Neural cell (in vitro differentiated cells): Measurements from ENCODE around the gene TEX2. TPM values are rescaled to one million over a fixed set of nuclear protein-coding genes. Genes with fewer than 3 reads are reported as not detected.

ENCODE experiments used
- H2AFZ ChIP-seq: fragments of 200-600, 300-800 bp; sonication (generic), shearing (Covaris generic); 2 replicates; pipeline ENCODE4 v1.6.0; 2014; ENCODE audit warnings: low read depth, mild to moderate bottlenecking, antibody characterized with exemption, low read length, moderate library complexity
- H3F3A ChIP-seq: fragments of 200-600 bp; shearing (Covaris generic); 2 replicates; pipeline ENCODE4 v1.6.1; 2016; ENCODE audit warnings: mild to moderate bottlenecking, moderate library complexity, mixed read lengths, antibody characterized with exemption, low read length; ENCODE audit not compliant: insufficient read depth, poor library complexity, severe bottlenecking
- H3K27ac ChIP-seq: fragments of 200-600, 300-800 bp; sonication (generic), shearing (Covaris generic); 2 replicates; pipeline ENCODE4 v1.5.1; 2014; ENCODE audit warnings: mild to moderate bottlenecking, low read length, moderate library complexity
- H3K27me3 ChIP-seq: fragments of 300-800, 200-600 bp; sonication (generic), shearing (Covaris generic); 2 replicates; pipeline ENCODE4 v1.6.0; 2014; ENCODE audit warnings: mild to moderate bottlenecking, low read depth, low read length, moderate library complexity; ENCODE audit not compliant: insufficient read depth
- H3K36me3 ChIP-seq: fragments of 300-800, 200-600 bp; sonication (generic), shearing (Covaris generic); 2 replicates; pipeline ENCODE4 v1.5.1; 2014; ENCODE audit warnings: mild to moderate bottlenecking, antibody characterized with exemption, low read length, moderate library complexity; ENCODE audit not compliant: insufficient read depth
- H3K4me2 ChIP-seq: fragments of 300-800, 200-600 bp; sonication (generic), shearing (Covaris generic); 2 replicates; pipeline ENCODE4 v1.6.0; 2014; ENCODE audit warnings: mild to moderate bottlenecking, low read length
- H3K4me3 ChIP-seq: fragments of 300-800, 200-600 bp; sonication (generic), shearing (Covaris generic); 2 replicates; pipeline ENCODE4 v1.5.1; 2014; ENCODE audit warnings: mild to moderate bottlenecking, low read length, moderate library complexity
- H3K79me2 ChIP-seq: fragments of 200-600 bp; shearing (Covaris generic); replicated peaks from 2 replicates; pipeline ENCODE4 v1.6.0; 2014; ENCODE audit warnings: mild to moderate bottlenecking, low read length, moderate library complexity; ENCODE audit not compliant: insufficient read depth
- H3K9ac ChIP-seq: fragments of 300-800, 200-600 bp; sonication (generic), shearing (Covaris generic); 2 replicates; pipeline ENCODE4 v1.6.1; 2016; ENCODE audit warnings: mild to moderate bottlenecking, low read length, mixed read lengths
- H3K9me2 ChIP-seq: fragments of 200-600 bp; shearing (Covaris generic); 2 replicates; pipeline ENCODE4 v1.6.1; 2016; ENCODE audit warnings: mild to moderate bottlenecking, low read length, mixed read lengths; ENCODE audit not compliant: insufficient read depth
- H3K9me3 ChIP-seq: fragments of 200-600, 300-800 bp; sonication (generic), shearing (Covaris generic); 2 replicates; pipeline ENCODE4 v1.6.1; 2016; ENCODE audit warnings: mild to moderate bottlenecking, mixed run types, low read length, moderate library complexity, mixed read lengths
- H4K20me1 ChIP-seq: fragments of 200-600 bp; shearing (Covaris generic); 2 replicates; pipeline ENCODE4 v1.6.1; 2016; ENCODE audit warnings: mild to moderate bottlenecking, mixed run types; ENCODE audit not compliant: insufficient read depth
- EP300 ChIP-seq: fragments of 450-650 bp; conservative IDR thresholded peaks from 2 replicates; pipeline ENCODE4 v1.6.1; 2014; ENCODE audit warnings: antibody characterized with exemption, mild to moderate bottlenecking, moderate library complexity; ENCODE audit not compliant: poor library complexity, severe bottlenecking
- EZH2 ChIP-seq: fragments of 200-600, 300-800 bp; shearing (Covaris generic), sonication (generic); IDR thresholded peaks from 2 replicates; pipeline ENCODE4 v1.6.1; 2014; ENCODE audit warnings: antibody characterized with exemption, low read length, borderline replicate concordance, mild to moderate bottlenecking; ENCODE audit not compliant: insufficient read depth, poor library complexity, severe bottlenecking
- MXI1 ChIP-seq: fragments of 450-650 bp; conservative IDR thresholded peaks from 2 replicates; pipeline ENCODE4 v1.6.1; 2014; ENCODE audit warnings: antibody characterized with exemption, mild to moderate bottlenecking; ENCODE audit not compliant: poor library complexity, severe bottlenecking
- POLR2AphosphoS5 ChIP-seq: IDR thresholded peaks from 2 replicates; pipeline ENCODE4 v1.6.1; 2012
- RAD21 ChIP-seq: fragments of 450-650 bp; conservative IDR thresholded peaks from 2 replicates; pipeline ENCODE4 v1.6.1; 2014; ENCODE audit warnings: antibody characterized with exemption, mild to moderate bottlenecking, moderate library complexity
- REST ChIP-seq: IDR thresholded peaks from 2 replicates; pipeline ENCODE4 v1.6.1; 2012; ENCODE audit warnings: borderline replicate concordance
- SMC3 ChIP-seq: fragments of 450-650 bp; conservative IDR thresholded peaks from 2 replicates; pipeline ENCODE4 v1.6.1; 2014; ENCODE audit warnings: antibody characterized with exemption, mild to moderate bottlenecking, moderate library complexity; ENCODE audit not compliant: poor library complexity
- TAF1 ChIP-seq: IDR thresholded peaks from 2 replicates; pipeline ENCODE4 v1.6.1; 2012; ENCODE audit warnings: low read depth
- polyA plus RNA-seq: library from polyadenylated mRNA; depleted of rRNA; stranded (reverse); fragments of >200 nt; gene quantifications from 2 replicates; pipeline ENCODE4 v1.2.3, GENCODE V29; 2014
- TF ChIP-seq, protein P1 (sequence below): fragments of 450-650 bp; IDR thresholded peaks from 2 replicates; pipeline ENCODE4 v1.5.1; 2014; ENCODE audit warnings: antibody characterized with exemption, mild to moderate bottlenecking, moderate library complexity; ENCODE audit not compliant: poor library complexity, severe bottlenecking

TEX2 gene
- polyA plus RNA-seq, 1 donor from 2014 or later: 19.7 TPM

- no peaks in the 10 kb centered on the region for H4K20me1 ChIP-seq
- peak overlapping the region; percentile 68 for H3K4me2 ChIP-seq
These were observed 115.7 kb downstream of the TEX2 start for GRCh38 chr17:64147110-64148016.

DNA sequence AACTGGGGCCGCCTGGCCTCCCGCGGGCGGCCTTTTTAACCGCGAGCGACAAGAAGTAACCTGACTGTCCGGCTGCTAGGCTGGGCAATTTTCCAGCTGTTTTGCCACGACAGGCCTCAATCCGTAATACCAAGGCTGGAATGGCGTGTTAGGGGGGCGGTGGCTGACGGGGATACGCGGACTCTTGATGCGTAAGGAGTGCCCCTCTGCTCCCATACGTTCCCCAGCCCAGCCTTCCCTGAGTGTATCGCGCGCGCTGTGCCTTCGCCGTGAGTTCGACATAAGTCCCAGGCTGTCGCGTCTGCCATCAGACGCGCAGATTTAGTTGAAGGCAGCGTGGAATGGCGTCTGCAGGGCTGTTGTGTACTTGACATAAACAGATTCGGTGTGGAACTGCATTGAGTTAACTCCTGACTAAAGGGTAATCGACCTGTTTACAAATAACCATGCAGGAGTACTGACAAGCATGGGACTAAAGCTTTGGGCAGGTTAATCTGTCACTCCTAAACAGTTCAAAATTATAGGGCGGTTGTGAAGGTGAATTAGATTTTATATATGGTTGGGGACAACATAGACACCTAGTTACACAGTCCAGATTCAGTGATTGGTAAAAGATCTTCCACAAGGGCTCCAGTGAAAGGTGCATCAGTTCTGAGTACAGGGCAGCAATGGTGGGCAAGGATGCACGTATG, 116.5 kb downstream of the TEX2 start:
- H4K20me1 ChIP-seq: no peaks in the 10 kb centered on the region
- H3K9ac ChIP-seq: peak overlapping the region; percentile 78
- H3K9me2 ChIP-seq: no peaks in the 10 kb centered on the region
- no peaks in the 10 kb centered on the region for H3K36me3 ChIP-seq
- TF ChIP-seq SMC3 (no peak), TAF1 (no peak), POLR2AphosphoS5 (no peak), EP300 (no peak), RAD21 (peak; percentile 32), MXI1 (no peak), REST (no peak)
- H3K27ac ChIP-seq: peak overlapping the region; percentile 86
- H3K9me3 ChIP-seq: no peaks in the 10 kb centered on the region
- H3K4me2 ChIP-seq: peak overlapping the region; percentile 68
- peak overlapping the region; percentile 62 for H2AFZ ChIP-seq
- H3F3A ChIP-seq: no peaks in the 10 kb centered on the region
- H3K27me3 ChIP-seq: no peaks in the 10 kb centered on the region
- peak overlapping the region; percentile 88 for H3K4me3 ChIP-seq
- peaks cover 3% of the 10 kb centered on the region for H3K79me2 ChIP-seq

More at GRCh38 chr17:64147110-64148016, 115.7 kb downstream of the TEX2 start:
- TF ChIP-seq REST (no peak), SMC3 (no peak), EZH2 (no peak)
- TF ChIP-seq, protein P1, sequence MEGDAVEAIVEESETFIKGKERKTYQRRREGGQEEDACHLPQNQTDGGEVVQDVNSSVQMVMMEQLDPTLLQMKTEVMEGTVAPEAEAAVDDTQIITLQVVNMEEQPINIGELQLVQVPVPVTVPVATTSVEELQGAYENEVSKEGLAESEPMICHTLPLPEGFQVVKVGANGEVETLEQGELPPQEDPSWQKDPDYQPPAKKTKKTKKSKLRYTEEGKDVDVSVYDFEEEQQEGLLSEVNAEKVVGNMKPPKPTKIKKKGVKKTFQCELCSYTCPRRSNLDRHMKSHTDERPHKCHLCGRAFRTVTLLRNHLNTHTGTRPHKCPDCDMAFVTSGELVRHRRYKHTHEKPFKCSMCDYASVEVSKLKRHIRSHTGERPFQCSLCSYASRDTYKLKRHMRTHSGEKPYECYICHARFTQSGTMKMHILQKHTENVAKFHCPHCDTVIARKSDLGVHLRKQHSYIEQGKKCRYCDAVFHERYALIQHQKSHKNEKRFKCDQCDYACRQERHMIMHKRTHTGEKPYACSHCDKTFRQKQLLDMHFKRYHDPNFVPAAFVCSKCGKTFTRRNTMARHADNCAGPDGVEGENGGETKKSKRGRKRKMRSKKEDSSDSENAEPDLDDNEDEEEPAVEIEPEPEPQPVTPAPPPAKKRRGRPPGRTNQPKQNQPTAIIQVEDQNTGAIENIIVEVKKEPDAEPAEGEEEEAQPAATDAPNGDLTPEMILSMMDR: peak; percentile 9
- H2AFZ ChIP-seq: no peak overlapping the region
- H3K9ac ChIP-seq: peak overlapping the region; percentile 78
- no peaks in the 10 kb centered on the region for H3K27me3 ChIP-seq
- H3K9me3 ChIP-seq: no peaks in the 10 kb centered on the region
- H3K9me2 ChIP-seq: no peaks in the 10 kb centered on the region
- H3K4me3 ChIP-seq: peak overlapping the region; percentile 88
- peaks cover 3% of the 10 kb centered on the region for H3K79me2 ChIP-seq
- no peaks in the 10 kb centered on the region for H3F3A ChIP-seq
- peak overlapping the region; percentile 86 for H3K27ac ChIP-seq
- no peaks in the 10 kb centered on the region for H3K36me3 ChIP-seq
